Astrocyte (in vitro differentiated cells and primary cell): Measurements from ENCODE around the gene COL23A1.

Source experiments
- CTCF ChIP-seq: IDR thresholded peaks from 2 replicates; pipeline ENCODE4 v1.5.1; 2011; ENCODE audit warnings: low read depth, mild to moderate bottlenecking, inconsistent platforms, low read length, moderate library complexity; ENCODE audit not compliant: insufficient read depth
- EZH2 ChIP-seq: IDR thresholded peaks from 2 replicates; pipeline ENCODE4 v1.6.1; 2012; ENCODE audit warnings: mild to moderate bottlenecking, low read length, inconsistent platforms; ENCODE audit not compliant: insufficient read depth

GRCh38 chr5:178283520-178283919 is 306.7 kb downstream of the COL23A1 start:
- TF ChIP-seq CTCF: no peak
- no peak for TF ChIP-seq EZH2
